ENCODE results near the gene COL23A1. TPM values are rescaled to one million over a fixed set of nuclear protein-coding genes. Genes with fewer than 3 reads are reported as not detected.

COL23A1 gene
- total RNA-seq, 2 experiments from 2014 or later, result 0.10 to 0.18 TPM

DNA sequence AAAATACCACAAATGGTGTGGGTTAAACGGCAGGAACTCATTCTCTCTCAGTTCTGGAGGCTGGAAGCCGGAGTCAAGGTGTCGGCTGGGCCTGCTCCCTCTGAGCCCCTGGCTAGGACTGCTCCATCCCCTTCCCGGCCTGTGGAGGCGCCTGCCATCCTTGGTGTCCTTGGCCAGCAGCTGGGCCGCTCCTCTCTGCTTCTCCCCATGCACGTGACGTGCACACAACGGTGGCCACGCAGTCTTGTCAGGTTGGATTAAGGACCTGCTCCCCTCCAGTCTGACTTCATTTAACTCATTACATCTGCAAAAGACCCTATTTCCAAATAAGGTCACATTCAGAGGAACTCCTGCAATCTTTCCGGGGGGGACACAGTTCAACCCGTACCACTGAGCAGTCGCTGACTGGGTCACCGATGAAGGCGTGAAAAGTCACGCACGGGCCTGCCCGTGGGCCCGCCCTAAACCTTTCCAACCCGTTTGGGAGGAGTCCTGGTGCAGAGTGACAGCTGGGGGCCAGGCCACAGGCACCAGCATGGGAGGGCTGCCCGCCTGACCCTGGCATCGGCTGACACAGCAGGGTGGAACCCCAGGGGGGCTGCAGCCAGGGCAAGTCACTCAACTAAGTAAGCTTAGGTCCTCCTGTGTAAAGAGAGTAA, 135.2 kb downstream of the COL23A1 start:
- POLR2A ChIA-PET, result no interaction called here
- H3K36me3 Mint-ChIP-seq (ENCODE audit: low read depth), result no peaks in the 10 kb centered on the region
- peaks cover 6% of the 10 kb centered on the region for H3K27me3 Mint-ChIP-seq
- H3K27ac Mint-ChIP-seq, result no peak overlapping the region
- no peak for DNase-seq
- H3K4me3 Mint-ChIP-seq, result no peak overlapping the region
- no peaks in the 10 kb centered on the region for H3K4me1 Mint-ChIP-seq
- CTCF ChIA-PET, result no interaction called here
- no peaks in the 10 kb centered on the region for H3K9me3 Mint-ChIP-seq

DNA sequence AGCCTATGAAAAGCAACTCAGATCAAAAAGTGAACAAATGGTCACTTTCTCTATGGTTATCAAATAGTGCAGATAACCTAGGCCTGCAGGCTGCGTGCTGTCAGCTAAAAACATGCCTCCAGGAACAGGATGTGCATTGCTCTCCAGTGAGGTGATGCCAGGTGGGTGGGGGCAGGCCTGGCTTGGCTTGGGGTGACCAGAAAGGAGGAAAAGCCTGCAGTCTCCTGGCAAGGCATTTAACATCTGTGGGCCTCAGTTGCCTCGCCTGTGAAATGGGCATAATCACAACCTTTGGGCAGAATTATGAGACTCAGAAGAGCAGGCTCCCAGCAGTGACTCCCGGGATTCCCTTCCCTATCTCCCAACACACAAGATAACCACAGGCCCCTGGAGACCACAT, 135.9 kb downstream of the COL23A1 start:
- H3K36me3 Mint-ChIP-seq (ENCODE audit: low read depth), result no peaks in the 10 kb centered on the region
- POLR2A ChIA-PET, result no interaction called here
- CTCF ChIA-PET, result no interaction called here
- peaks cover 9% of the 10 kb centered on the region for H3K27me3 Mint-ChIP-seq
- no peaks in the 10 kb centered on the region for H3K4me1 Mint-ChIP-seq
- DNase-seq, result no peak
- H3K9me3 Mint-ChIP-seq, result no peaks in the 10 kb centered on the region
- no peak overlapping the region for H3K4me3 Mint-ChIP-seq
- H3K27ac Mint-ChIP-seq, result no peak overlapping the region

GRCh38 chr5:178453224-178453623, 137.0 kb downstream of the COL23A1 start:
- Mint-ChIP-seq H3K4me3 (no peak overlapping the region), H3K36me3 (ENCODE audit: low read depth) (no peaks in the 10 kb centered on the region), H3K27me3 (peaks cover 7% of the 10 kb centered on the region), H3K27ac (no peak overlapping the region), H3K4me1 (no peaks in the 10 kb centered on the region), H3K9me3 (no peaks in the 10 kb centered on the region)
- POLR2A ChIA-PET, result no interaction called here
- DNase-seq, result no peak
- CTCF ChIA-PET, result no interaction called here

DNA sequence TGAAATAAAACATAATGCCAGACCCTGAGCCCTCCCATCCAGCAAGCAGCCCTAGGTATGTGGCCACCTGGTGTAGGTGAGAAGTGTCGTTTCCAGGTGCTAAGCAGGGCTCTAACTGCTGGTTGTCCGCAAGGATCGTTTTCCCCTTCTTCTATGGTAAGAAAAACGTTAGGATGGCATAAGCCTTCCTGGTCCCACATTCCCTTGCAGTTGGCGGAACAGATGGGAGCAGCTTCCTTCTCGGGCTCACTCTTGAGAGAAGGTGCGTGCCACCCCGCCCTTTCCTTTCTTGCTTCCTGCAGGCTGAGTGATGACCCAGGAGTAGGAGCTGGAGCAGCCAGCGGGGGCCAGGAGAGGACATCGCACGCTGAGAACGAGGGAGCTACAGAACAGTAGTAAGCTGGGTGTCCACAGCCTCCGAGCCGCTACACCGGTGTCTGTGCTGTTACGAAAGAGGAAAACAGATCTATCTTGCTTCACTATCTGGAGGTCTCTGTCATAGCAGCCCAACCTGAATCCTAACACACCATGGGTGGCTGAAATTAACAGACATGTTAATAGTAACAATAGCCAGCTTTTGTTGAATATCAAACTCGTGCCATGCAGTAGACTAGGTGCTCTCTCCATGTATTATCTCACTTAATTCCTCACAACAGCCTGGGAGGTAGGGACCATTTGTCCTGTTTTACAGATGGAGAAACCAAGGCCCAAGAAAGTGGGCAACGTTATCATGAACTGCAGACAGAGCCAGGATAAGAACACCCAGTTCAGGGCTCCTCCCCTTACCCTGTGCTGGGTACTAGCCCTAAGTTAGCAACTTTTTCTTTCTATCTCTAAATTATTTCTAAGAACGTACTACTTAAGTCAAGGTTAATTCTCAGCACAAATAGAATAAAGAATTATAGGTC, 139.8 kb downstream of the COL23A1 start:
- Mint-ChIP-seq H3K27me3 (peaks cover 7% of the 10 kb centered on the region), H3K4me1 (no peaks in the 10 kb centered on the region)
- POLR2A ChIA-PET, result no interaction called here

DNA sequence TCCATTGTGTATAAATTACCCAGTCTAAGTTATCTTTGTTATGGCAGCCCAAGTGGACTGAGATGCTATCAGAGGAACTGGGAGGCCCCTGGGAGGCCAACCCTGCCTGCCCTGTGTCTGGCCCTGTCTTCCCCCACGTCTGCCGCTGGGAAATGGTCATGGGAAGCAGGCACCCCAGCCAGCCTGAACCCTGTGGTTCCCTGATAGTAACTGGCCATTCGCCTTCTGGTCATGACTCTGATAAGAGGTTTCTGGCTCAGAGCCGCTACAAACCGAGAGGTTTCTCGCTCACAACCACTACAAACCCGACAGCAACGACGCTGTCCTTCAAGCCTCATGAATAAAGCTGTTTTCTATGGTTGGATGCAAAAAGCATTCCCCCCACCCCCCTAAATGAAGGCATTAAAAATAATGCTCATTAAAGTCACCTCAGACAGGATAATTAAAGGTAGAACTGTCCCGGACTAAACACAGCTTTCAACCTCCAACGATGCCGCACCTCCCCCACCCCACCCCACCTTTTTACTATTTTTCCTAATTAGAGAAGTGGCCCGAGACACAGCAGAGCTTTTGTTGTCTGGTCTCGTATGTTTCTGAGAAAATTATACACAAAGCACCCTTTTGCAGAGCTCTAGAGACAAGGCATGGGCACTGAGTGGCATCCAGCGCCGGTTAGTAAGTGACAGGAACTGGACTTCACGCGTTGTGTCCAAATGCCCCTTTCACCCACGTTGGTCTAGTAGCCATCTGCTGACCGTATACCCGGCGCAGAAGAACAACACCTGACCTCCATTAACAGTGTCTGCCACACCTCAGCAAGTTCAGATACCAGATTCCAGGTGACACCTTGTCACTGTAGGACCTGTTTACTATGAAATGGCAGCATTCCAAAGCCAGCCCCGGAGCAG, 140.8 kb downstream of the COL23A1 start:
- no peak overlapping the region for H3K4me3 Mint-ChIP-seq
- no peak for DNase-seq
- no peaks in the 10 kb centered on the region for H3K36me3 Mint-ChIP-seq (ENCODE audit: low read depth)
- H3K27me3 Mint-ChIP-seq, result peaks cover 8% of the 10 kb centered on the region
- ChIA-PET POLR2A (no interaction called here), CTCF (no interaction called here)
- no peak overlapping the region for H3K27ac Mint-ChIP-seq
- H3K4me1 Mint-ChIP-seq, result no peaks in the 10 kb centered on the region
- no peaks in the 10 kb centered on the region for H3K9me3 Mint-ChIP-seq

More for the DNA sequence above, 139.8 kb downstream of the COL23A1 start:
- Mint-ChIP-seq H3K9me3 (no peaks in the 10 kb centered on the region), H3K4me3 (no peak overlapping the region), H3K27ac (no peak overlapping the region), H3K36me3 (ENCODE audit: low read depth) (no peaks in the 10 kb centered on the region)
- DNase-seq, result no peak
- CTCF ChIA-PET, result interaction anchor here (0.7 kb wide), 1 partner anchor 20 kb away, joined by 4 read pairs; no protein-coding TSS in a partner anchor

DNA sequence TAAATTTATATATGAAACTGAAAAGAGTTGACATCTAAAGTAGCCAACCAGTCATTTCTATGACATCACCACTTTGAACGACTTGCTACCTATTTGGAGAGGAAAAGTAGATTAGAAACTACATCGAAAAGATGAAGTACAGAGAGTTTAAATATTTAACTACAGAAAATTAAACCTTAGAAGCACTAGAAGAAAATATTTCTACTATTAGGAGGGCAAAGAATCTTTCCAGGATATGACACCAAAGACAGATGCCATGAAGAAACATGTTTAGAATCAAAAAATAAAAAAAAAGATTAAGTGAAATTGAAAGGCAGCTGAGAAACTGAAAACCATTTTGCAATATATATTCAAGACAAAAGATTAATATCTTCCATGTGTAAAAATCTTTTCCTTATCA, 144.7 kb downstream of the COL23A1 start:
- no peak overlapping the region for H3K4me3 Mint-ChIP-seq
- ChIA-PET CTCF (interaction anchor here (1.5 kb wide), 1 partner anchor 8 kb away, joined by 4 read pairs; no protein-coding TSS in a partner anchor), POLR2A (no interaction called here)
- H3K36me3 Mint-ChIP-seq (ENCODE audit: low read depth), result no peaks in the 10 kb centered on the region
- peaks cover 9% of the 10 kb centered on the region for H3K27me3 Mint-ChIP-seq
- H3K27ac Mint-ChIP-seq, result no peak overlapping the region
- DNase-seq, result no peak
- H3K9me3 Mint-ChIP-seq, result no peaks in the 10 kb centered on the region
- H3K4me1 Mint-ChIP-seq, result peaks cover 2% of the 10 kb centered on the region

DNA sequence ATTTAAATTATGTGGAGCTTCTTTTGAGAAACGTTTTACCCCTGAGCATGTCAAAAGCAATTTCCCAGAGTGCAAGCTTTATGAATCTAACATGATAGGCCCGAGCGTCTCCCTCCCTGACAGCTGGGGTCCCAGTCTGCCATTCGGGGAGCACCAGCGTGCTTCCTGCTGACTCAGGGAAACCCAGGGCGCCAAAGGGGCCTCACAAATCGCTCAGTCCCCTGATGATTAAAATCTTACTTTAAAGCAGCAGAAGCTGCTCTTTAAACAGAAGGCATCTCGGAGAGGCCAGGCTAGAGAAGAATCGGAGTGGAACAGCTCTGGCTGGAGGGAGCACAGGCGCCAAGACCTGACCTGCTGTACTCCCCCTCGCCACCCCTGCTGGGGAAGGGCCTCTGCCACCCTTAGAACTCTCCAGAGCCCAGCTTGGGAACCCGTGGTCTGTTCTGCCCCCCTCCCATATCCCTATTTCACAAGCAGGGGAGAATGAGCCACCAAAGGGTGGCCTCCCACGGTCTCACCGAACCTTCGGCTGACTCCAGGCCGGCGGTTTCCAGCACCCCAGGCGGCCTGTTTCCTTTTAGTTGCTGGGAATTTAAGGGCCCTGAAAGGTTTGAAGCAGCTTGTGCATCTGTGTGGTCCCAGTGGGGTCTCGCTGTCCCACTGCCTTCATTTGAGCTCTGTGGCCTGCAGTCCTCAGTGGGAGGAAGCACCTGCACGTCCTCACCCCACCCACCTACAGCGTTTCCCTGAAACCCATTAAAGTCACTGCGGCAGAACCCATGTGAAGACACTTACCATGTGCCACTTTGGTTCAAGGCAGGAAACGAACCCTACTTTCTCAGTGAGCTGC, 147.6 kb downstream of the COL23A1 start:
- Mint-ChIP-seq H3K27ac (no peak overlapping the region), H3K4me3 (no peak overlapping the region), H3K9me3 (no peaks in the 10 kb centered on the region), H3K27me3 (peaks cover 7% of the 10 kb centered on the region), H3K36me3 (ENCODE audit: low read depth) (no peaks in the 10 kb centered on the region), H3K4me1 (peaks cover 2% of the 10 kb centered on the region)
- DNase-seq, result no peak
- ChIA-PET CTCF (no interaction called here), POLR2A (no interaction called here)

GRCh38 chr5:178441486-178442270, 148.5 kb downstream of the COL23A1 start:
- Mint-ChIP-seq H3K9me3 (no peaks in the 10 kb centered on the region), H3K4me3 (no peak overlapping the region), H3K4me1 (peaks cover 2% of the 10 kb centered on the region), H3K36me3 (ENCODE audit: low read depth) (no peaks in the 10 kb centered on the region), H3K27ac (no peak overlapping the region), H3K27me3 (peaks cover 7% of the 10 kb centered on the region)
- CTCF ChIA-PET, result no interaction called here
- POLR2A ChIA-PET, result no interaction called here
- no peak for DNase-seq

- no peaks in the 10 kb centered on the region for H3K9me3 Mint-ChIP-seq
- DNase-seq, result no peak
- H3K4me1 Mint-ChIP-seq, result peaks cover 2% of the 10 kb centered on the region
- H3K27ac Mint-ChIP-seq, result no peak overlapping the region
- POLR2A ChIA-PET, result no interaction called here
- H3K36me3 Mint-ChIP-seq (ENCODE audit: low read depth), result no peaks in the 10 kb centered on the region
- H3K4me3 Mint-ChIP-seq, result no peak overlapping the region
- CTCF ChIA-PET, result no interaction called here
- peaks cover 7% of the 10 kb centered on the region for H3K27me3 Mint-ChIP-seq
Observed at GRCh38 chr5:178440181-178440580, 150.0 kb downstream of the COL23A1 start.

DNA sequence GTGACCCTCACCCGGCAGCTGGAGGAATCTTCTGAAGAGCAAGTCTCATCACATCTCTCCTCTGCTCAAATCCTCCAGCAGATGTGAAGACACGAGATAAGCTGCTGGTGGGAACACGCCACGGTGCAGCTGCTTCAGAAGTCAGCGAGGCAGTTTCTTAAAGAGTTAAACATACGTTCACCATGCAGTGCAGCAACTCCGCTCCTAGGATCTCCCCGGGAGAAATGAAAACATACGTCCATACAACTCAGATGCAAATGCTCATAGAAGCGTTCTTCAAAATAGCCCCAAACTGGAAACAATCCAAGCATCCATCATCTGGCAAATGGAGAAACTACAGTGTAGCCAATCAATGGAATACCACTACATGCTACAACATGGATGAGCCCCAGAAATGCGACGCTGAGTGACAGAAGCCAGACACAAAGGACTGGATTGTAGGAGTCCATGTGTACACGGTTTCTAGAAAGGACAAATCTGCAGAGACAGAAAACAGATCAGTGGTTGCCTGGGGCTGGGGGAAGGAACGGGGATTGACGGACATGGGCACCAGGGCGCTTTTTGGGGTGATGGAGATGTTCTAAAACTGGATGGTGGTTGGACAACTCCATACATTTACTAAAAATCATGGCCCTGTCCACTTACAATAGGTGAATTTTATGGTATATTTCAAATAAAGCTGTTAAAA, 150.6 kb downstream of the COL23A1 start:
- Mint-ChIP-seq H3K4me1 (peaks cover 2% of the 10 kb centered on the region), H3K27me3 (peaks cover 7% of the 10 kb centered on the region), H3K4me3 (no peak overlapping the region), H3K27ac (no peak overlapping the region), H3K36me3 (ENCODE audit: low read depth) (no peaks in the 10 kb centered on the region), H3K9me3 (no peaks in the 10 kb centered on the region)
- DNase-seq, result no peak
- CTCF ChIA-PET, result no interaction called here
- POLR2A ChIA-PET, result no interaction called here

DNA sequence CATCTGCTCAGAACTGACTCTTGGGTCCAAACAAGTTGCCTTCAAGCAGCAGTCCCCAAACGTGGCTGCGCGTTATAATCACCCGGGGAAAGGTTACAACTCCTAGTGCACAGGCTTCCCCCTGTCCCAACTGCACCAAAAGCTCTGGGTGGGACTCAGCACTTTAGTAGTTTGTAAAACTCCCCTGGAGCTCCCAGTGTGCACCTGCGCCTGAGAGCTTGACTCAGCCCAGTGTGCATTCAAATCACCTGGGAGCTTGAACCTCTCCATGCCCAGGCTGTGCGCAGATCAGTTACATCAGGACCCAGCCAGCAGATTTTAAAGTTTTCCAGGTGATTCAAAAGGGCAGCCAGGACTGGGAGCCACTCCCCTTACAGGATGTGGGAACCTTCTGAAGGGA, 151.4 kb downstream of the COL23A1 start:
- DNase-seq, result no peak
- ChIA-PET POLR2A (no interaction called here), CTCF (interaction anchor here (1.3 kb wide), 1 partner anchor 7 kb away, joined by 4 read pairs; no protein-coding TSS in a partner anchor)
- H3K36me3 Mint-ChIP-seq (ENCODE audit: low read depth), result no peaks in the 10 kb centered on the region
- H3K4me1 Mint-ChIP-seq, result peaks cover 2% of the 10 kb centered on the region
- no peak overlapping the region for H3K27ac Mint-ChIP-seq
- no peaks in the 10 kb centered on the region for H3K9me3 Mint-ChIP-seq
- peaks cover 3% of the 10 kb centered on the region for H3K27me3 Mint-ChIP-seq
- no peak overlapping the region for H3K4me3 Mint-ChIP-seq

All from activated CD4-positive, alpha-beta memory T cell treated with anti-CD3 and anti-CD28 coated beads, Interleukin-2, amount 10 ng/mL, durations not matched to agents 7 days and 5 days (primary cell).